Stimulated activated naive CD8-positive, alpha-beta T cell treated with anti-CD3 and anti-CD28 coated beads, Interleukin-15, Interleukin-2, amounts not matched to agents 100 U/mL and 50 U/mL, for 24 hours (primary cell): ENCODE measurements around the gene SENP7.
"Not testable (repeated sequence)": the region's sequence is repeated elsewhere in the genome, so short reads cannot be mapped to it uniquely, and the experiment has no call there.

Source experiments
- ATAC-seq: fragments of 150-1000 bp; cut with Tn5 transposase; one replicate; pipeline ENCODE4 v1.10.0; 2021
- DNase-seq: peaks from one replicate; pipeline ENCODE4 v3.0.0; 2021

The SENP7 gene

GRCh38 chr3:101438641-101439040 lies 74.4 kb downstream of the SENP7 start:
- not testable (repeated sequence) for ATAC-seq, DNase-seq

GRCh38 chr3:101433652-101434051 lies 79.4 kb downstream of the SENP7 start:
- DNase-seq (no peak), ATAC-seq (no peak)

GRCh38 chr3:101423984-101424888 lies 88.8 kb downstream of the SENP7 start:
- ATAC-seq: peak; percentile 71
- peak; percentile 15 for DNase-seq

GRCh38 chr3:101418851-101419250 lies 94.2 kb downstream of the SENP7 start:
- ATAC-seq: no peak
- DNase-seq: no peak

GRCh38 chr3:101414121-101414520 lies 98.9 kb downstream of the SENP7 start:
- ATAC-seq (no peak), DNase-seq (no peak)

GRCh38 chr3:101413656-101414055 lies 99.4 kb downstream of the SENP7 start:
- DNase-seq (no peak), ATAC-seq (no peak)

GRCh38 chr3:101391413-101391950 lies 121.5 kb downstream of the SENP7 start:
- DNase-seq (no peak), ATAC-seq (no peak)

GRCh38 chr3:101388706-101389105 lies 124.3 kb downstream of the SENP7 start:
- no peak for ATAC-seq
- DNase-seq: no peak

- no peak for ATAC-seq
- no peak for DNase-seq
These were observed 125.7 kb downstream of the SENP7 start for GRCh38 chr3:101387351-101387750.

GRCh38 chr3:101384426-101384825 lies 128.6 kb downstream of the SENP7 start:
- ATAC-seq: no peak
- DNase-seq: no peak

- DNase-seq: no peak
- no peak for ATAC-seq
These were observed 129.4 kb downstream of the SENP7 start for GRCh38 chr3:101383656-101384055.

GRCh38 chr3:101383156-101383575 lies 129.8 kb downstream of the SENP7 start:
- DNase-seq (no peak), ATAC-seq (no peak)

- DNase-seq: no peak
- peak; percentile 19 for ATAC-seq
These were observed 131.2 kb downstream of the SENP7 start for GRCh38 chr3:101381809-101382208.

- ATAC-seq: peak; percentile 86
- DNase-seq: no peak
These were observed 133.2 kb downstream of the SENP7 start for GRCh38 chr3:101379658-101380376.

GRCh38 chr3:101377796-101378195 lies 135.2 kb downstream of the SENP7 start:
- DNase-seq (no peak), ATAC-seq (no peak)

GRCh38 chr3:101377209-101377608 lies 135.8 kb downstream of the SENP7 start:
- ATAC-seq: no peak
- DNase-seq: no peak

GRCh38 chr3:101375586-101375985 lies 137.4 kb downstream of the SENP7 start:
- DNase-seq: no peak

GRCh38 chr3:101362406-101362805 lies 150.6 kb downstream of the SENP7 start:
- ATAC-seq: no peak
- DNase-seq: no peak

More at GRCh38 chr3:101375586-101375985, 137.4 kb downstream of the SENP7 start:
- ATAC-seq: no peak

- DNase-seq (no peak), ATAC-seq (no peak)
These were observed 161.2 kb downstream of the SENP7 start for GRCh38 chr3:101351829-101352228.

- DNase-seq (no peak), ATAC-seq (no peak)
These were observed 172.4 kb downstream of the SENP7 start for GRCh38 chr3:101340591-101340990.

- DNase-seq (no peak), ATAC-seq (no peak)
These were observed 179.1 kb downstream of the SENP7 start for GRCh38 chr3:101333883-101334282.

- DNase-seq (no peak), ATAC-seq (no peak)
These were observed 183.9 kb downstream of the SENP7 start for GRCh38 chr3:101329016-101329673.
